ENCODE measurements around the gene TOGARAM2. TPM values are rescaled to one million over a fixed set of nuclear protein-coding genes. Genes with fewer than 3 reads are reported as not detected.
A peak's percentile ranks its signal among the peaks of the same experiment; 100 is the strongest.

The TOGARAM2 gene
- total and polyA plus RNA-seq, 10 donors = 3.0 to 19.9 (median 8.6) TPM

GRCh38 chr2:29065068-29065811 lies 84.1 kb downstream of the TOGARAM2 start:
- Histone ChIP-seq H3K36me3 (no peaks in the 10 kb centered on the region), H3K9me3 (no peaks in the 10 kb centered on the region), H3K27ac (peak overlapping the region in 5 of 8 donors; percentile 17 to 60 (median 35)), H3K4me1 (peaks cover 0 to 31% (median 2%) of the 10 kb centered on the region in 6 donors), H3K4me3 (no peak overlapping the region), H3K27me3 (replicated peaks in 1 of 7) (no peaks in the 10 kb centered on the region)
- no peak for DNase-seq
- WGBS, 5 donors = 78 to 89% (median 81%) methylated on average over 10 of the region's 10 CpGs
- intact Hi-C loops (cut with DNase I; ENCODE audit: low total_unique reads) = no loop called here
- TF ChIP-seq POLR2AphosphoS5 (IDR thresholded peaks at IDR 0.05) (peak in 1 of 3 donors; percentile 23), CTCF (IDR thresholded peaks at IDR 0.05 in 8 of 11, conservative IDR thresholded peaks at IDR 0.05 in 3 of 11) (no peak)

DNA sequence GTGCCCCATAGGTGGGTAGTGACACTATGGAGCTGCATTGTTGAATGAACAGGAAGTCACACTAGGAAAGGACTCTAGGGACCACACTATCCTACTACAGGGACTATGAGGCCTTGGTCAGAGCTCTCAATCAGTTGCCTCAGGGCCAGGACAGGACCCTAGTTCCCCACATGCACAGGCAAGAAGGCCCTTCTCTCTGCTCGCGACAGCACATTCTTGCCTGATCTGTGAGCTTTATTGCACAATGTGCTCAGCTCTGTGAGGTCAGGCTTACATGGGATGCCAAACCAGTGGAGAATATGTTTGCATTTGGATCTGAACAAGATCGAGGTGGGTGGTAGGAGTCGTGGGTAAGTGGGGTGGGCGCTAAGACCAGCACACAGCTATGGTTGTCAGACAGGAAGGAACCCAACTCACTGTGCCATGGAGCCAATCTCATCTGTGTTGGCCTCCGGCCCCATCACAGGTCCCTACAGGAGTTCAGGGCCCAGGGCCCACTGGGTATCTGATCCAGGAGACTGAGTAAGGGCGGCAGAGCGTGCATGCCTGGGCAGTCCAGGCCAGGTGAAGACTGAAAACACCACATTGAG lies 85.3 kb downstream of the TOGARAM2 start:
- DNase-seq = no peak
- peaks cover 0 to 31% (median 2%) of the 10 kb centered on the region in 6 donors for H3K4me1 ChIP-seq
- H3K9me3 ChIP-seq = no peaks in the 10 kb centered on the region
- no peak overlapping the region for H3K4me3 ChIP-seq
- no peak for TF ChIP-seq CTCF (IDR thresholded peaks at IDR 0.05 in 8 of 11, conservative IDR thresholded peaks at IDR 0.05 in 3 of 11)
- intact Hi-C loops (cut with DNase I; ENCODE audit: low total_unique reads) = no loop called here
- no peaks in the 10 kb centered on the region for H3K27me3 ChIP-seq (replicated peaks in 1 of 7)
- H3K27ac ChIP-seq = peak overlapping the region in 3 of 8 donors; percentile 28 to 60 (median 57)
- no peaks in the 10 kb centered on the region for H3K36me3 ChIP-seq
- WGBS, 5 donors = 75 to 94% (median 84%) methylated on average over 7 to 8 of the region's 8 CpGs

GRCh38 chr2:29066997-29067605 lies 86.0 kb downstream of the TOGARAM2 start:
- 46 to 75% (median 63%) methylated on average over 6 to 7 of the region's 7 CpGs for WGBS, 5 donors
- H3K4me3 ChIP-seq = no peak overlapping the region
- no peaks in the 10 kb centered on the region for H3K36me3 ChIP-seq
- intact Hi-C loops (cut with DNase I; ENCODE audit: low total_unique reads) = no loop called here
- no peak for DNase-seq
- H3K27ac ChIP-seq = peak overlapping the region in 3 of 8 donors; percentile 28 to 60 (median 57)
- H3K27me3 ChIP-seq (replicated peaks in 1 of 7) = no peaks in the 10 kb centered on the region
- TF ChIP-seq POLR2AphosphoS5 (IDR thresholded peaks at IDR 0.05) = no peak
- TF ChIP-seq CTCF (IDR thresholded peaks at IDR 0.05 in 8 of 11, conservative IDR thresholded peaks at IDR 0.05 in 3 of 11) = no peak
- TF ChIP-seq POLR2A (IDR thresholded peaks at IDR 0.05) = no peak
- peaks cover 0 to 31% (median 2%) of the 10 kb centered on the region in 6 donors for H3K4me1 ChIP-seq
- H3K9me3 ChIP-seq = no peaks in the 10 kb centered on the region

- intact Hi-C loops (cut with DNase I; ENCODE audit: low total_unique reads) = no loop called here
- DNase-seq = no peak
- 88 to 94% (median 89%) methylated on average over 7 of the region's 7 CpGs for WGBS, 5 donors
Observed at GRCh38 chr2:29068513-29068912, 87.4 kb downstream of the TOGARAM2 start.

More at GRCh38 chr2:29068513-29068912, 87.4 kb downstream of the TOGARAM2 start:
- H3K27me3 ChIP-seq (replicated peaks in 1 of 7) = no peaks in the 10 kb centered on the region
- no peak overlapping the region for H3K27ac ChIP-seq
- H3K9me3 ChIP-seq = no peaks in the 10 kb centered on the region
- TF ChIP-seq POLR2A (IDR thresholded peaks at IDR 0.05) (no peak), CTCF (IDR thresholded peaks at IDR 0.05 in 8 of 11, conservative IDR thresholded peaks at IDR 0.05 in 3 of 11) (no peak), POLR2AphosphoS5 (IDR thresholded peaks at IDR 0.05) (no peak)
- no peak overlapping the region for H3K4me3 ChIP-seq
- H3K4me1 ChIP-seq = peaks cover 0 to 29% (median 2%) of the 10 kb centered on the region in 6 donors
- no peaks in the 10 kb centered on the region for H3K36me3 ChIP-seq
